ENCODE measurements around the gene HECTD1. TPM values are rescaled to one million over a fixed set of nuclear protein-coding genes. Genes with fewer than 3 reads are reported as not detected.
"Not testable (repeated sequence)": the region's sequence is repeated elsewhere in the genome, so short reads cannot be mapped to it uniquely, and the experiment has no call there.

HECTD1 gene
- total RNA-seq, 1 experiment from 2014 or later, result 37.7 TPM

- Histone ChIP-seq H3K9me3 (no peaks in the 10 kb centered on the region), H3K36me3 (peaks cover 20% of the 10 kb centered on the region), H3K4me3 (peak overlapping the region; percentile 66), H3K27me3 (no peaks in the 10 kb centered on the region)
- DNase-seq, result no peak
Observed at GRCh38 chr14:31205681-31206535, 1.7 kb downstream of the HECTD1 start.

- Histone ChIP-seq H3K27me3 (no peaks in the 10 kb centered on the region), H3K9me3 (no peaks in the 10 kb centered on the region), H3K4me3 (peak overlapping the region; percentile 66), H3K36me3 (peaks cover 22% of the 10 kb centered on the region)
- DNase-seq, result no peak
Observed at GRCh38 chr14:31204593-31205534, 2.7 kb downstream of the HECTD1 start.

GRCh38 chr14:31203899-31204592, 3.5 kb downstream of the HECTD1 start:
- peaks cover 22% of the 10 kb centered on the region for H3K36me3 ChIP-seq

GRCh38 chr14:31203414-31203742, 4.2 kb downstream of the HECTD1 start:
- no peaks in the 10 kb centered on the region for H3K9me3 ChIP-seq
- H3K4me3 ChIP-seq, result no peak overlapping the region
- no peaks in the 10 kb centered on the region for H3K27me3 ChIP-seq
- DNase-seq, result no peak
- peaks cover 24% of the 10 kb centered on the region for H3K36me3 ChIP-seq

More at GRCh38 chr14:31203899-31204592, 3.5 kb downstream of the HECTD1 start:
- not testable (repeated sequence) for H3K27me3 ChIP-seq, H3K9me3 ChIP-seq, H3K4me3 ChIP-seq, DNase-seq

- H3K27me3 ChIP-seq, result no peaks in the 10 kb centered on the region
- DNase-seq, result no peak
- no peak overlapping the region for H3K4me3 ChIP-seq
- H3K9me3 ChIP-seq, result no peaks in the 10 kb centered on the region
- H3K36me3 ChIP-seq, result peaks cover 32% of the 10 kb centered on the region
Observed at GRCh38 chr14:31201111-31201510, 6.5 kb downstream of the HECTD1 start.

- no peaks in the 10 kb centered on the region for H3K9me3 ChIP-seq
- no peaks in the 10 kb centered on the region for H3K27me3 ChIP-seq
- no peak for DNase-seq
- peaks cover 32% of the 10 kb centered on the region for H3K36me3 ChIP-seq
- no peak overlapping the region for H3K4me3 ChIP-seq
Observed at GRCh38 chr14:31200702-31200990, 6.9 kb downstream of the HECTD1 start.

GRCh38 chr14:31197671-31198070, 9.9 kb downstream of the HECTD1 start:
- no peaks in the 10 kb centered on the region for H3K27me3 ChIP-seq
- no peak overlapping the region for H3K4me3 ChIP-seq
- DNase-seq, result no peak
- peaks cover 31% of the 10 kb centered on the region for H3K36me3 ChIP-seq
- no peaks in the 10 kb centered on the region for H3K9me3 ChIP-seq

- DNase-seq, result no peak
- Histone ChIP-seq H3K27me3 (no peaks in the 10 kb centered on the region), H3K36me3 (peaks cover 28% of the 10 kb centered on the region), H3K9me3 (no peaks in the 10 kb centered on the region), H3K4me3 (no peak overlapping the region)
Observed at GRCh38 chr14:31196839-31197492, 10.6 kb downstream of the HECTD1 start.

- no peak overlapping the region for H3K4me3 ChIP-seq
- no peaks in the 10 kb centered on the region for H3K27me3 ChIP-seq
- peaks cover 26% of the 10 kb centered on the region for H3K36me3 ChIP-seq
- no peaks in the 10 kb centered on the region for H3K9me3 ChIP-seq
- DNase-seq, result no peak
Observed at GRCh38 chr14:31194661-31195060, 12.9 kb downstream of the HECTD1 start.

- no peak for DNase-seq
- H3K4me3 ChIP-seq, result no peak overlapping the region
- H3K36me3 ChIP-seq, result peaks cover 26% of the 10 kb centered on the region
- H3K9me3 ChIP-seq, result no peaks in the 10 kb centered on the region
- no peaks in the 10 kb centered on the region for H3K27me3 ChIP-seq
Observed at GRCh38 chr14:31194095-31194494, 13.5 kb downstream of the HECTD1 start.

GRCh38 chr14:31192544-31192943, 15.0 kb downstream of the HECTD1 start:
- H3K27me3 ChIP-seq, H3K4me3 ChIP-seq, H3K9me3 ChIP-seq, DNase-seq: not testable (repeated sequence)
- peaks cover 16% of the 10 kb centered on the region for H3K36me3 ChIP-seq

GRCh38 chr14:31190717-31191263, 16.8 kb downstream of the HECTD1 start:
- DNase-seq, result no peak
- Histone ChIP-seq H3K36me3 (peaks cover 16% of the 10 kb centered on the region), H3K9me3 (no peaks in the 10 kb centered on the region), H3K27me3 (no peaks in the 10 kb centered on the region), H3K4me3 (no peak overlapping the region)

GRCh38 chr14:31190219-31190603, 17.4 kb downstream of the HECTD1 start:
- Histone ChIP-seq H3K4me3 (no peak overlapping the region), H3K36me3 (peaks cover 16% of the 10 kb centered on the region), H3K9me3 (no peaks in the 10 kb centered on the region), H3K27me3 (no peaks in the 10 kb centered on the region)
- DNase-seq, result no peak

GRCh38 chr14:31189346-31190218, 18.0 kb downstream of the HECTD1 start:
- no peak for DNase-seq

GRCh38 chr14:31188744-31189143, 18.8 kb downstream of the HECTD1 start:
- no peak for DNase-seq
- H3K27me3 ChIP-seq, result no peaks in the 10 kb centered on the region
- no peaks in the 10 kb centered on the region for H3K9me3 ChIP-seq
- H3K4me3 ChIP-seq, result no peak overlapping the region
- H3K36me3 ChIP-seq, result peaks cover 8% of the 10 kb centered on the region

More at GRCh38 chr14:31189346-31190218, 18.0 kb downstream of the HECTD1 start:
- Histone ChIP-seq H3K36me3 (peaks cover 16% of the 10 kb centered on the region), H3K9me3 (no peaks in the 10 kb centered on the region), H3K4me3 (no peak overlapping the region), H3K27me3 (no peaks in the 10 kb centered on the region)

Measured in MG63 (cell line).